Calu3 (cell line): Measurements from ENCODE around the gene QKI. TPM values are rescaled to one million over a fixed set of nuclear protein-coding genes. Genes with fewer than 3 reads are reported as not detected.

Experiments
- BruUV-seq: library from RNA; stranded (reverse); fragments of 400-500 nt; replicated peaks from 2 replicates; lab custom pipeline; 2021; lab: Mats Ljungman, UMichigan
- CTCF ChIA-PET: fragments of 300-600 bp; sonication (Branson Sonifier 250); formaldehyde crosslinking; loops from one replicate; lab custom pipeline; 2022; ENCODE audit warnings: antibody characterized with exemption; lab: Charles Lee
- DNase-seq: peaks from one replicate; pipeline ENCODE4 v3.0.0; 2022
- H3K27ac Mint-ChIP-seq: one replicate; pipeline ENCODE4 v1.8.0; 2022; ENCODE audit warnings: mixed read lengths; ENCODE audit not compliant: unreplicated experiment
- H3K27me3 Mint-ChIP-seq: one replicate; pipeline ENCODE4 v1.8.0; 2022; ENCODE audit warnings: mixed read lengths; ENCODE audit not compliant: unreplicated experiment
- H3K36me3 Mint-ChIP-seq: one replicate; pipeline ENCODE4 v1.8.0; 2022; ENCODE audit warnings: mild to moderate bottlenecking, moderate library complexity, mixed read lengths; ENCODE audit not compliant: insufficient read depth, unreplicated experiment
- H3K4me1 Mint-ChIP-seq: one replicate; pipeline ENCODE4 v1.8.0; 2022; ENCODE audit warnings: mild to moderate bottlenecking, low read depth, mixed read lengths; ENCODE audit not compliant: unreplicated experiment
- H3K4me3 Mint-ChIP-seq: one replicate; pipeline ENCODE4 v1.8.0; 2022; ENCODE audit warnings: mild to moderate bottlenecking, low read depth, moderate library complexity, mixed read lengths; ENCODE audit not compliant: unreplicated experiment
- H3K9me3 Mint-ChIP-seq: one replicate; pipeline ENCODE4 v1.8.0; 2022; ENCODE audit warnings: low read depth, mixed read lengths; ENCODE audit not compliant: unreplicated experiment
- intact Hi-C: fragments of 100-400 bp; cut with micrococcal nuclease; formaldehyde crosslinking; loops from one replicate; pipeline ENCODE4 v1.10.0; 2022; ENCODE audit not compliant: unreplicated experiment
- total RNA-seq: library from RNA; stranded (reverse); gene quantifications from 2 replicates; pipeline ENCODE4 v1.2.3, GENCODE V29; 2022
- TF ChIP-seq, protein P1 (sequence below): fragments of 200-600 bp; IDR thresholded peaks from one replicate; pipeline ENCODE4 v1.8.0; 2022; ENCODE audit warnings: antibody characterized with exemption; ENCODE audit not compliant: unreplicated experiment

Gene QKI
- total RNA-seq, 1 experiment from 2014 or later = 131 TPM

DNA sequence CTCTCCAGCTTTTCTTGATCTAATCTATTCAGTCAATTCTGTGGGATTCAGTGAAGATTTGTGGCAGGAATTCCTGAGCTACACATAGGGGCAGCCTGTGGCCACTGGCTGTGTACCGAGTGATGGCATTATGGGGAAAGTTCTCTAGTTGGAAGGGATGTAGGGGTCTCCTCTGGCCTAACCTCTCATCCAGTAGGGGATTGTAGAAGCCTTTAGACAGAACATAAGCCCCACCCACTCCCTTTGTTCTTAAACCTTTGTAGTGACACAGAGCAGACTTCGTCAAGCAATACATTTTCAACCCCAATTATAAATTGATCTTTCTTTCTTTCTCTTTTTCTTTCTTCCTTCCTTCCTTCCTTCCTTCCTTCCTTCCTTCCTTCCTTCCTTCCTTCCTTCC, 188.9 kb downstream of the QKI start:
- no peaks in the 10 kb centered on the region for H3K4me1 Mint-ChIP-seq
- intact Hi-C loops = no loop called here
- H3K27me3 Mint-ChIP-seq = no peaks in the 10 kb centered on the region
- no peaks in the 10 kb centered on the region for H3K36me3 Mint-ChIP-seq
- H3K27ac Mint-ChIP-seq = no peak overlapping the region
- no peak for DNase-seq
- H3K4me3 Mint-ChIP-seq = no peak overlapping the region
- no TSS peak for BruUV-seq
- CTCF ChIA-PET = interaction anchor here (0.7 kb wide), 1 partner anchor 186 kb away, joined by 3 read pairs; no protein-coding TSS in a partner anchor
- H3K9me3 Mint-ChIP-seq = peaks cover 3% of the 10 kb centered on the region
- TF ChIP-seq, protein P1, sequence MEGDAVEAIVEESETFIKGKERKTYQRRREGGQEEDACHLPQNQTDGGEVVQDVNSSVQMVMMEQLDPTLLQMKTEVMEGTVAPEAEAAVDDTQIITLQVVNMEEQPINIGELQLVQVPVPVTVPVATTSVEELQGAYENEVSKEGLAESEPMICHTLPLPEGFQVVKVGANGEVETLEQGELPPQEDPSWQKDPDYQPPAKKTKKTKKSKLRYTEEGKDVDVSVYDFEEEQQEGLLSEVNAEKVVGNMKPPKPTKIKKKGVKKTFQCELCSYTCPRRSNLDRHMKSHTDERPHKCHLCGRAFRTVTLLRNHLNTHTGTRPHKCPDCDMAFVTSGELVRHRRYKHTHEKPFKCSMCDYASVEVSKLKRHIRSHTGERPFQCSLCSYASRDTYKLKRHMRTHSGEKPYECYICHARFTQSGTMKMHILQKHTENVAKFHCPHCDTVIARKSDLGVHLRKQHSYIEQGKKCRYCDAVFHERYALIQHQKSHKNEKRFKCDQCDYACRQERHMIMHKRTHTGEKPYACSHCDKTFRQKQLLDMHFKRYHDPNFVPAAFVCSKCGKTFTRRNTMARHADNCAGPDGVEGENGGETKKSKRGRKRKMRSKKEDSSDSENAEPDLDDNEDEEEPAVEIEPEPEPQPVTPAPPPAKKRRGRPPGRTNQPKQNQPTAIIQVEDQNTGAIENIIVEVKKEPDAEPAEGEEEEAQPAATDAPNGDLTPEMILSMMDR = no peak

DNA sequence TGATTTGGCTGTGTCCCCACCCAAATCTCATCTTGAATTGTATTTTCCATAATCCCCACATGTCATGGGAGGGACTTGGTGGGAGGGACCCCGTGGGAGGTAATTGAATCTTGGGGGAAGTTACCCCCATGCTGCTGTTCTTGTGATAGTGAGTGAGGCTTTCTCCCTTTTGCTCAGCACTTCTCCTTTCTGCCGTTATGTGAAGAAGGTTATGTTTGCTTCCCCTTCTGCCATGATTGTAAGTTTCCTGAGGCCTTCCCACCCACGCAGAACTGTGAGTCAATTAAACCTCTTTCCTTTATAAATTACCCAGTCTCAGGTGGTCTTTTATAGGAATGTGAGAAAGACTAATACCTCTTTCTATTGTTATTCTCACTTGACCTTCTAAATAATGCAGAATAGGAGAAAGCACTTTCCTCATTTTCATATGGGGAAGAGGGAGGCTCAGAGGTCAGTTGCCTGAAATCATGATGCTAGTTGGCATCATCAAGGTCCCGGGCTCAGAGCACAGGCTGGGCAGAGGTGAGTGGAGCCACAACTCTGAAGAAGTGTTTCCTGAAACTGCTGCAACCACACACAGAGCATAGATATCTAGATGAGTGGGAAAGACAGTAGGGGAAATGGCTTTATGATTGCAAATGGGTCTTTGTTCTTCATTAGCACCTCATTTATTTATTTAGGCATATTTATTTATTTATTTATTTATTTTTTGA, 191.0 kb downstream of the QKI start:
- Mint-ChIP-seq H3K9me3 (peaks cover 3% of the 10 kb centered on the region), H3K4me3 (no peak overlapping the region), H3K4me1 (no peaks in the 10 kb centered on the region), H3K27ac (no peak overlapping the region), H3K36me3 (no peaks in the 10 kb centered on the region), H3K27me3 (no peaks in the 10 kb centered on the region)
- no TSS peak for BruUV-seq
- intact Hi-C loops = no loop called here
- DNase-seq = no peak
- CTCF ChIA-PET = no interaction called here
- TF ChIP-seq, protein P1 = no peak

DNA sequence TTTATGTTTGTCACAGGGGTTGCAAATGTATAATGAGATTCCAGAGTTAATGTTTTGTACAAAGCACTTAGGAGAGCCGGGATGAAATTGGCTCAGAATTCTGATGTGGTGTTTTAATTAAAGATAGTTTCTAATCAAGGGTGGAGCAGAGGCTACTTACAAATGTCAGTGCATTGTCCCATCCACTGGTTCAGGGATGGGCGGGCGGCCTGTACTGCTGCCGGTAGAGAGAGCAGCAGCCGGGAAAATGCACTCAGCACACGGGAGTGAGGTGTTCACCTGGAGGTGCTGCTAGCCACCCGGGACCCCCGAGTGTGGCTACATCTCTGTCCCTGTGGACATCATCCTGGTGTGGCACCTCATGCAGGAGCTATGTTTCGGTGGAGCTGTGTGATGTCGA, 193.3 kb downstream of the QKI start:
- CTCF ChIA-PET = no interaction called here
- BruUV-seq = no TSS peak
- intact Hi-C loops = no loop called here
- TF ChIP-seq, protein P1 = no peak
- Mint-ChIP-seq H3K27ac (no peak overlapping the region), H3K4me1 (no peaks in the 10 kb centered on the region), H3K9me3 (peaks cover 3% of the 10 kb centered on the region), H3K4me3 (no peak overlapping the region), H3K27me3 (no peaks in the 10 kb centered on the region), H3K36me3 (no peaks in the 10 kb centered on the region)
- no peak for DNase-seq

DNA sequence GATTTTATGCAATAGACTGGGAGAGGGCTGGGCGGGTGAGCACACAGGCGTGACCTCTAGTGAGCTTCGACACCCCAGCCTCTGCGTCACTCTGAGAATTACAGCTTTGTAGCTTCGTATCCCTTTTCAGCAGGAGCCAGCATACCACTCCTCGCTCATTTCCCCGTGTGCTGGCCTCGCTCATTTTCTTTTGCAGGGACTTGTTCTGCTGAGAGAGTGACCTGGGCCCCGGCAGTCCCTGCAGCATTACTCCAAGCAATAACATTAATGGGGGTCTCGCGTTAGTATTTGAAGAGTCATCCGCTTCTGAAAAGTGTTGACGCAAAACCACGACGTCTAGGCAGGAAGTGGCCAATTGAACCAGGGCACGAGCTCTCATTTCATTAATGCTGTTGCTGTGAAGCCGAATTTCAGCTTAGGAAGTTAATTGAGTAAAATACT, 193.7 kb downstream of the QKI start:
- no TSS peak for BruUV-seq
- CTCF ChIA-PET = no interaction called here
- Mint-ChIP-seq H3K9me3 (peaks cover 3% of the 10 kb centered on the region), H3K4me1 (no peaks in the 10 kb centered on the region), H3K27ac (no peak overlapping the region), H3K36me3 (no peaks in the 10 kb centered on the region), H3K4me3 (no peak overlapping the region), H3K27me3 (no peaks in the 10 kb centered on the region)
- DNase-seq = no peak
- intact Hi-C loops = no loop called here
- TF ChIP-seq, protein P1 = no peak
